Measurements from ENCODE around the gene CLEC2A. TPM values are rescaled to one million over a fixed set of nuclear protein-coding genes. Genes with fewer than 3 reads are reported as not detected.
"Not testable (repeated sequence)": the region's sequence is repeated elsewhere in the genome, so short reads cannot be mapped to it uniquely, and the experiment has no call there.

Gene CLEC2A, protein sequence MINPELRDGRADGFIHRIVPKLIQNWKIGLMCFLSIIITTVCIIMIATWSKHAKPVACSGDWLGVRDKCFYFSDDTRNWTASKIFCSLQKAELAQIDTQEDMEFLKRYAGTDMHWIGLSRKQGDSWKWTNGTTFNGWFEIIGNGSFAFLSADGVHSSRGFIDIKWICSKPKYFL
- not detected for polyA plus RNA-seq (ENCODE audit: insufficient read length)

DNA sequence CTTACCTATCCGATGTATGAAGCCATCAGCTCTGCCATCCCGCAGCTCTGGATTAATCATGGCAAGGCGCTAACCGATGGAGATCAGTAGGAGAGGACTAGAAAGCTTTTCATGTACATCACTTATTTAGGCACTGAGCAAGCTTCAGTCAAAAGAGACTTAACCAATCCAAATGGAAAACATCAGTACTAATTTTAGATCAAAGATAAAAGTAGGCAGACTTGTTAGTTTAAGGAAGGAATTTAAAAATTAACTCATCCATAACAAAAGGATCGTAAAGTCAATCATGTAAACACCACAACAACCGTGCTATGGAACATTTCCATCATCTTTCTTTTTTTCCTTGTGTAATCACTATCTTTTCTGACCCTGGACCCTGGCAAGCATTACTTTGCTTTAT lies at the start of gene CLEC2A:
TSS of gene CLEC2A (minus strand) at position 101 of the 400 bp plus-strand sequence. CDS start at position 60, 41 bp downstream.
- no peak for DNase-seq (ENCODE audit: low read depth)

DNA sequence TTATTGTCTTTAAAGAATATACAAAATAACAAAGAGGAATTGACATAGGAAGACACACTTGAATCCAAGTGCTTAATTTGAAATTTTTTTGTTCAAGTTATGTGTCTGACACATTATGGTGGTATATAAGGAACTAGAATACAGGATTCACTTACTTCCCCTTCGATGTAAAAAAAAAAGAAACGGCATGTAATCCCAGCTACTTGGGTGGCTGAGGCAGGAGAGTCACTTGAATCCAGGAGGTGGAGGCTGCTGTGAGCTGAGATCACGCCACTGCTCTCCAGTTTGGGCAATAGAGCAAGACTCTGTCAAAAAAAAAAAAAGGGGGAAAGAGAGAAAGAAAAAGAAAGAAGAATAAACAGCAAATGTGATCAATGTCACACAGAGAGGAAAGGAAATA lies 48.0 kb upstream of the CLEC2A start:
- no peak for DNase-seq (ENCODE audit: low read depth)

DNA sequence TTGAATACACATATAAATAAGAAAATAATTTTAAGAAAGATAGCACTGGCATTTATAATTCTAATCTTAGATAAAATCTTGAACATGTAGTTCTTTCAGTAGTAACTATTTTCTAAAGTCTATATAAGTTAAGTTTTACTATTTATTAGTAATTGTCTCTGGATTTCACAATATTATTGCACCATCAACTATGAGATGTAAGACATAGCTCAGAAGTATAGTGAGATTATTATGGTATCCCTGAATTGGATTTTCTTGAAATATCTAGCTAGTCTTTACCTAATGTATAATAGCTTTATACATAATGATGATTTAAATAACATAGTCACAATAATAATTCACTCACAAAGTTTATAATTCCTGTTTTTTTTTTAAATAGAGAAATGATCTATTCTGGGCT lies 45.7 kb upstream of the CLEC2A start:
- no peak for DNase-seq (ENCODE audit: low read depth)

DNA sequence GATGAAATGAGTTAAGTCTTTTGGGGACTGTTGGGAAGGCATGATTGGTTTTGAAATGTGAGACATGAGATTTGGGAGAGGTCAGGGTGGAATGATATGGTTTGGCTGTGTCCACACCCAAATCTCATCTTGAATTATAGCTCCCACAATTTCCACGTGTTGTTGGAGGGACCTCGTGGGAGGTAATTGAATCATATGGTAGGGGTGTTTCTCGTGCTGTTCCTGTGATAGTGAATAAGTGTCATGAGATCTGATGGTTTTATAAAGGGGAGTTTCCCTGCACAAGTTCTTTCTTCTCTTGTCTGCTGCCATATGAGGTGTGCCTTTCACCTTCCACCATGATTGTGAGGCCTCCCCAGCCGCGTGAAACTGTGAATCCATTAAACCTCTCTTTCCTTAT lies 44.5 kb upstream of the CLEC2A start:
- DNase-seq (ENCODE audit: low read depth) = not testable (repeated sequence)

DNA sequence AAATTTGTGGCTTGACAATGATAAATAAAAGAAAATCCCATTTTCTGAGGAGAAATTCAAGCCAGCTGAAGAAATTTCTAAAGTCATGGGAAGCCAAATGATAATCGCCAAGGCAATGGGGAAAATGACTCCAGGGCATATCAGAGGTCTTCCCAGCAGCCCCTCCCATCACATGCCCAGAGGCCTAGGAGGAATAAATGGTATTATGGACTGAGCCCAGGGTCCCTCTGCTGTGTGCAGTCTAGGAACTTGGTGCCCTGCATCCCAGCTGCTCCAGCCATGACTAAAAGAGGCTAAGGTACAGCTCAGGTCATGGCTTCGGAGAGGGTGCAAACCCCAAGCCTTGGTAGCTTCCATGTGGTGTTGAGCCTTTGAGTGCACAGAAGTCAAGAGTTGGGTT lies 43.4 kb upstream of the CLEC2A start:
- no peak for DNase-seq (ENCODE audit: low read depth)

DNA sequence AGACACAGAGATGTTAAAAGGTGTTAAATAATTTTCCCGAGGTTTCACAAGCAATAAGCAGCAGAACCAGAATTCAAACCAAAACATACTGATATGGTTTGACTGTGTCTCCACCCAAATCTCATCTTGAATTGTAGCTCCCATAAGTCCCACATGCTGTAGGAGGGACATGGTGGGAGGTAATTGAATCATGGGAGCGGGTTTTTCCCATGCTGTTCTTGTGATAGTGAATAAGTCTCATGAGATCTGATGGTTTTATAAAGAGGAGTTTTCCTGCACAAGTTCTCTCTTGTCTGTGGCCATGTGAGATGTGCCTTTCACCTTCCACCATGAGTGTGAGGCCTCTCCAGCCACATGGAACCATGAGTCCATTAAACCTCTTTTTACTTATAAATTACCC lies 42.6 kb upstream of the CLEC2A start:
- DNase-seq (ENCODE audit: low read depth) = not testable (repeated sequence)

DNA sequence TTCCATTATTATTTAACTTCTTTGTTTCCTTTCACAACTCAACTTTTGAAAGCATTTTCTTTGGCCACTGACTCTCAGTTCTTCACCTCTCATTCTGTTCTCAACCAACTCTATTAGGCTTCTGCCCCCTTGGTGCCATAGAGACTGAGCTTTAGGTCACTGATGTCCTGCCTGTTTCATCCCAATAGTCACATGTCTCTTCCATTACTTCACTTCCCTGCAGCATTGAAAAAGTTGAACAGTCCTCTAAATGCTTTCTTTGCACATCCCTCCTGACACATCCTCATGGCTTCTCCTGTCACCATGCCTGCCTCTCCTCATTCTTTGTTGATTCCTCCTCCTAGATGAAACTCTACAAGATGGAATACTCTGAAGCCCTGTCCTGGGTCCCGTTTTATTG lies 41.8 kb upstream of the CLEC2A start:
- DNase-seq (ENCODE audit: low read depth) = no peak

DNA sequence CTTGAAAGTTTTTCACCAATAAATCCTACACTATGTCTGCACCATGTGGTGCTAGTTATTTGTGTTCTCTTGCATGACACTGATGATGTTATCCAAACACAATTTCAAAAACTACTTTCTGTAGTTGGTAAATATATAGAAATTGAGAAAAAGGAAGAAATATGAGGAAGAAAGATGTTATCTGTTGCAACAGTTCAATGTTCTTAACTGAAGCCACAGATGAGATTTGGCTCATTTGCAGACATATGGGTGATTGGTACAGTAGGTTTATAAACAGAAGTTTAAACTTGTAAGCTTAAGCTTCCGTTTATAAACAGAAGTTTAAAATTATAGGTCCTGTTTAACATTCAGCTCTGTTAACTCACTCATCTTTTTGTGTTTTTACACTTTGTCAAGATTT lies 39.0 kb upstream of the CLEC2A start, which contains the start of gene CLEC12A:
TSS of gene CLEC12A (plus strand) at position 229 of the 400 bp plus-strand sequence. CDS start 188 bp downstream, outside the sequence.
- DNase-seq (ENCODE audit: low read depth) = no peak

DNA sequence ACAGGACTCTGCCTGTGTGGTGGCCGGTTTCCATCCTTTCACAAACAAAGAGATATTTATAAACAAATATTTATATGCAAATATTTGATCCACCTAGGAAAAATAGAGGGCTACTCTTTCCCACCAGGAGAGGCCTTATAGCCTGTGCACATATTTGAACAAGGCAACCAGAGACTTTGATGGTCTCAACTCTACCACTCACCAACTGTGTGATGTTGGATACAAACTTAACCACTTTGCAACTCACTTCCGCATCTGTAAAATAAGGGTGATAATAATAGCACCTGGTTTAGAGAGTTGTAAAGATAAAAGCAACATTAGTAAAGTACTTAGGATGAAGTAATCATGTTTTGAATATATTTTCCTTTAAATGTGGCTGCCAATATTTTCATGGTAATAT lies 37.5 kb upstream of the CLEC2A start:
- no peak for DNase-seq (ENCODE audit: low read depth)

DNA sequence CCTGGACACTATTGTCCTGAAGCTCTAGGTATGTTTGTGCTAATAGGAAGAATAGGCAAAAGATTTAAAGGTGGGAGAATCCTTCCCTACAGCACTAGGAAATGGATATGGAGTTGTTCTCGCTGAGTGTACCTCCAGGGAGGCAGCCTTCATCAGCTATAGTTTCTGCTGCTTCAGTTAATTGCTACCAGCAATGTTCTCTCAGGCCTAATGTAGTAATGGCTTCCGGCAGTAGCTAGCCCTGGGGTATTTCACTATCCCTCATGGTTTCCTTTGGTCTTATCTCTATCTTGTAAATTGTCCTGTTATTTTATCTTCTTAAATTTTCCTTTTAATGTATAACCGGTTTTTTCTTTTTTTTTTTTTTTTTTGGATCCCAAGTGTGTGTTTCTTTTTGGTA lies 29.7 kb upstream of the CLEC2A start:
- no peak for DNase-seq (ENCODE audit: low read depth)

DNA sequence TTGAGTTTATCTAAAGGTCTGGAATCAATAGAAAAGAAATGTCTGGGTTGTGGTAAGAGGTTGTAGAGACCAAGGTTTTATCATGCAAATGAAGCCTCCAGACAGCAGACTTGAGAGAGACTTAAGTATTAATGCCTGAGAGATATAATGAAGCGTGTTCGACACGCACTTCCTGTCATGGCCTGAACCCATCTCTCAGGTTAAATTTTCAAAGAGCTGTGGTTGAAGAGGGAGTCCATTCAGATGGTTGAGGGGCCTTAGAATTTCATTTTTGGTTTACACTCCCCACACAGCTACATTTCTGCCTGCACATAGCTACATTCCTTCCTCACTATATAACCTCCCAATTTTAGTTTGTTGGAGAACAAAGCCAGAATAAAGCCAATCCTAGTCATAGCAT lies 28.9 kb upstream of the CLEC2A start:
- DNase-seq (ENCODE audit: low read depth) = no peak

DNA sequence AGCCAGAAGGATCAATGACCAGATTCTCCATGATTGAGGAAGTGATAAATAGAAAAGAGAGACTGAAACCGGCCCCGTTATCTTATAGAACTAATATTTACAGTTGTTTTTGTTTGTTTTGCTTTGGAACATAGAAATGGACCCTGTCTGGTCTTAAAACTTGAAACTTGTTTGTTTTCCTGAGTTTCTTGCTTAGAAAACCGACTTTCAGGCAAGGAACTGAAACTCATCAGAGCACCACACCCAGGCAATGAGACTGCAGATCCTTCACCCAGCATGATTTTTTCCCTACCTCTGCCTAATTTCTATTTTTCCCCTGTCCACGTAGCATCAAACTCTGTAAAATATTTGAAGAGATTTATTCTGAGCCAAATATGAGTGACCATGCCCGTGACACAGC lies 28.4 kb upstream of the CLEC2A start:
- no peak for DNase-seq (ENCODE audit: low read depth)

DNA sequence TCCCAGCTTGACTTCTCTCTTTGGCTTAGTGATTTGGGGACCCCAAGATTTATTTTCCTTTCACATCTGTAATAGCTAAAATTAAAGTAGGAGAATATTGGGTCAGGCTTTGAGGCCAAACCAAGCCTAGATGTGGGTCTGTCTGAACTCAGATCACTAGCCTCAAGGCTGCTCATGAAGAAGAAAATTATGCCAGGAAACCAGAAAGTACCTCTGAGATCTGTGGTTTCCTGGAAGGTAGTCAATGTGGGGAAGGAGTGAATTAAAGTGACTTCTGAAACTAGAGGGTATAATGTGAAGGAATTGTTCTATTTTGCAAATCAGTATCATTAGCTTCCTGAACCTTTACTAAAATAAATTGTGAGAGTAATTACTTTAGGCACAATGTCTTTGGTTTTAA lies 25.7 kb upstream of the CLEC2A start:
- no peak for DNase-seq (ENCODE audit: low read depth)

DNA sequence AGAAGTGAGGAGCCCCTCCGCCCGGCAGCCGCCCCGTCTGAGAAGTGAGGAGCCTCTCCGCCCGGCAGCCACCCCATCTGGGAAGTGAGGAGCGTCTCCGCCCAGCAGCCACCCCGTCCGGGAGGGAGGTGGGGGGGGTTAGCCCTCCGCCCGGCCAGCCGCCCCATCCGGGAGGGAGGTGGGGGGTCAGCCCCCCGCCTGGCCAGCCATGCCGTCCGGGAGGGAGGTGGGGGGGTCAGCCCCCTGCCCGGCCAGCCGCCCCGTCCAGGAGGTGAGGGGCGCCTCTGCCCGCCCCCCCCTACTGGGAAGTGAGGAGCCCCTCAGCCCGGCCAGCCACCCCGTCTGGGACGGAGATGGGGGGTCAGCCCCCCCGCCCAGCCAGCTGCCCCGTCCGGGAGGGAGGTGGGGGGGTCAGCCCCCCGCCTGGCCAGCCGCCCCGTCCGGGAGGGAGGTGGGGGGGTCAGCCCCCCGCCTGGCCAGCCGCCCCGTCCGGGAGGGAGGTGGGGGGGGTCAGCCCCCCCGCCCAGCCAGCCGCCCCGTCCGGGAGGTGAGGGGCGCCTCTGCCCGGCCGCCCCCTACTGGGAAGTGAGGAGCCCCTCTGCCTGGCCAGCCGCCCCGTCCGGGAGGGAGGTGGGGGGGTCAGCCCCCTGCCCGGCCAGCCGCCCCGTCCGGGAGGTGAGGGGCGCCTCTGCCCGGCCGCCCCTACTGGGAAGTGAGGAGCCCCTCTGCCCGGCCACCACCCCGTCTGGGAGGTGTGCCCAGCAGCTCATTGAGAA lies 21.0 kb upstream of the CLEC2A start:
- not testable (repeated sequence) for DNase-seq (ENCODE audit: low read depth)

DNA sequence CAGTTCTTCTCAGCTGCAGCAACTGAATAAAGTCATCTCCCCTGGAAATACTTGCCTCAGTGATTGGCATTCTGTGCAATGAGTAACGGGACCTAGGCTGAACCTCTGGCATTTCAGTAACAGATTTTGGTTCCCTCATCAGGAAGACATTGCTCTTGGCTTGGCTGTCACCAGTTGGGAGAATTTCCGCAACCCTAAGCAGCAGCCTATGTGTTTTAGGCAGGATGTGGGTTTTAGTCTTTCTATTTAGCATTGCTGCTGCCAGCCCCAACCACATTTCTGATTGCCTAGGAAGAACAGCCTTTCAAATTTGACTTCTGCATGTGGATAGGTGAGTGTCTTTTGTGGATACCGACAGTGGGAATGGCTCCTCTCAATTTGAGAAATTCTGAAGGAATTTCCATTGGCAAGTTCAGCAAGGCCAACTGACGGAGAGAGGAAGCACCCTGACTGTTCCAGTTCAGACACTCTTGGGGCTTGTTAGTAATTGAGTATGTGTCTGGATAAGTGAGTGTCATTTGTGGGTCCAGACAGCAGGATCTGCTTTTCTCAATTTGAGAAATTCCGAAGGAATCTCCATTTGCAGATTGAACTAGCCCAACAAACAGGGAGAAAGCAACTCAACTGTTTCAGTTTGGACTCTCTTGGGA lies 19.0 kb upstream of the CLEC2A start:
- no peak for DNase-seq (ENCODE audit: low read depth)

DNA sequence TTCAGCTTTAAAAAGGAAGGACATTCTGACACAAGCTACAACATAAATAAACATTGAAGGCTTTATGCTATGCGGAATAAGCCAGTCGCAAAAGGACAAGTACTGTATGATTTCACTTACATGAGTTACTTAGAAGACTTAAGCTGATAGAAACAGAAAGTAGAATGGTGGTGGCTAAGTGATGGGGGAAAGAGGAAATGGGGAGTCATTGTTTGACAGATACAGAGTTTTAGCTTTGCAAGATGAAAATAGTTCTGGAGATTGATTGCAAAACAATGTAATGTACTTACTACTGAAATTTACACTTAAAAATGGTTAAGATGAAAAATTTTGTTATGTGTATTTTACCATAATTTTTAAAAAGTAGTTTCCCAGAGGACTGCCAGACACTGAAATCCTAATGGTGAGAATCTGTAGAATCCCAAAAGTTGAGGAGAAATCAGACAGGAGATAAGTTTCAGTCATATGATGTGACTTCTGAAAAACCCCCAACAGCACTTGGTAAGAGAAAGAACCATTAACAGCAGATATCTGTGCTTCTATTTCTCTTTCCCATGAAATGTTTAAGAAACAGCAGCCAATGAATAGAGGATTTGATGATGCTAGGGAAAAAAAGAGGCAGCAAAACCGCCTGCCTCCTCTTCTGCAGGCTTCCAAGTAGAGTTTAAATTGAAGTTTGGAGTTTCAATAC lies 16.6 kb upstream of the CLEC2A start:
- DNase-seq (ENCODE audit: low read depth) = no peak

DNA sequence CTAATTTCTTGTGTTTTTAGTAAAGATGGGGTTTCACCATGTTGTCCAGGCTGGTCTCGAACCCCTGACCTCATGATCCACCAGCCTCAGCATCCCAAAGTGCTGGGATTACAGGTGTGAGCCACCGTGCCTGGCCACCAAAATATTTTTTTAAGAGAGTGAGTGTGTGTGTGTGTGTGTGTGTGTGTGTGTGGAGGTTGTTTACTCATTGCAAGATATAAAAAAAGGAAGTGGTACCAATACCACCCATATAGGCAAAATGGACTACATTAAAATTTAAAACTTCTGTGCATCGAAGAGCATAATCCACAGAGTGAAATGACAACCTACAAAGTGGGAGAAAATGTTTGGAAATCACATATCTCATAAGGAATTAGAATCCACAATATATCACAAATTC lies 15.5 kb upstream of the CLEC2A start:
- no peak for DNase-seq (ENCODE audit: low read depth)

DNA sequence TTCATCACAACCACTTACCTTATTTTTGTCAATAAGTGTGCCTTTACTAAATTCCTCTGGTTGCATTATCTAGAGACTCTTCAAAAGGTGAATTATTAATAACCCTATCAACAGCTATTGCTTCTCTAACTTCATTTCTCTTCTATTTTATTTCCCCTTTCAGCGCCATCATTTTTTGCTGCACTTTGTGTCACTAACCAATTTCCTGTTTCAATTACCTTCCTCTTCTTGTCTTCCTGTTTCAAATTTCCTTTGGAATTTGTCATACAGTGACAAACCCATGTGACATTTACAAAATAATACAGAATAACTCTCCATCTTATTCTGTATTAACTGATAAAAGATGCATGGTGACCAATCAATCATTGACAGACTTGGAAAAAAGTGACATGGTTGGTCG lies 12.2 kb upstream of the CLEC2A start:
- no peak for DNase-seq (ENCODE audit: low read depth)

DNA sequence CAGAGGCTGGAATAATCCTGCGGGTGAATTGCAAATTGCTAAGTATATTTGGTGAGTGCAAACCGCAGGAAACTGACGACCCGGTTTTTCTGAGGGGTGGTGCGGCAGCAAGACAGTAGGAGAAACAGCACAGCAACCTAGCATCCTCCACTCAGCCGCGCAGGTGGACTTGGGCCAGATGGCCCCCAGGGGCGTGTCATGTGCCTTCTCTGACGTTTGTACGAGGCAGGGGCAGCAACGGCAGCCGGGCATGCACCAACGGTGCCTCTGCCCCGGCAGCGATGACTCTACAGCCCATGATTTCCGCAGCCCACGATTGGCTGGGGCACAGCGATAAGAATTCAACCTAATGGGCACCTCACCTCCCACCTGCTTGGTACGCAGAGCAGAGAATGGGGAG lies 11.1 kb upstream of the CLEC2A start:
- no peak for DNase-seq (ENCODE audit: low read depth)

DNA sequence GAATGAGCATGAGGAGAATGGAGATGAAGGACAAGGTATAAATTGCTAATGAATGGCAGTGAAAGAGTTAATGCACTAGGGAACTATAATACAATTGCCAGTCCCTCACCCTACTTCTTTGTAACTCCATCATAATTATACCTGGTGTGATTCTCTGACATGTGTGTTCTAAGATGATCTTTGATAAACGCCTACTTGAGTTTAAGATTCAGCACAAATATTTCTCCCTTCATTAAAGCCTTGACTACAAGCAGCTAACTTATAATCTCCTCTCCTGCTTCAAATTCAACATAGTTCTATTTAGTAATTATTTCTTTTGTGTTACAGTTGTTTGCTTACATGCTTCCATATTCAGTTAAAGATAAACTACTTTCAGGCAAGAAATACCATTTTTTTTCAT lies 9.7 kb upstream of the CLEC2A start:
- DNase-seq (ENCODE audit: low read depth) = no peak

DNA sequence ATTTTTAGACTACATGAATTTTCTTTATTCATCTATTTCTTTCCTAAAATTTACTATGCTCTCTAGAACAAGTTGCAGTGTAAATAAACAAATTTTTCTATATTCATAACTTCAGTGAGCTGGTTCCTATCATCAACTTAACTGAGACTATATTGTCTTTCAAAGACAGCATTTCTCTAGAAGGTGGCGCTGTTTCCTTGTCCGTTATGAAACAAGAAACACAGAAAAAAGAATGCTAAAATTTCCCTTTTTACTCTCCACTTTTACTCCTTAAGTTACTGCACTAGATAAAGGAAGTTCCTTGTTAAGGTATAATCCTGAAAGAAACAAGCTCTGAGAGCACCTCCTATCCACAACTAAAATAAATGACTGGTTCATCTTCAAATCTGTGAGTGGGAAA lies 8.2 kb upstream of the CLEC2A start:
- DNase-seq (ENCODE audit: low read depth) = no peak

DNA sequence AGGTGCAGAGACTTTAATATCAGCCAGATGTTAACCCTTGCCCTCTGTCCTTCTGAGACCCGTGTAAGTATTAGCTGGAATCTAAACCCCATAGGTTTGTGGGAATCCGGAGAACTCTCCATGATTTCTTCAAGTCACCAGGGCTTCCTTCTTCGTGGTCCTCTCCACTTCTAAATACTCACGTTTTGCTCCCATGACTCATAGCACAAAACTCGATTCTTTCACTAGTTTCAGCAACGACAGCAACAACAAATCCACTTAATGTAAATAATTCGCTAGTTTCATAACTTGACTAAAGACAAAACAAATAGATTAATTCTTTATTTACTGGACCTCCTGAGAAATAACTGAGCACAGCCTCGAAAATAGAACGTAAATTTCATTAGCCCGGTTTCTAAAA lies 4.4 kb upstream of the CLEC2A start:
- no peak for DNase-seq (ENCODE audit: low read depth)
